ENCODE measurements around the gene RELT.

GRCh38 chr11:73446766-73447165, 70.6 kb downstream of the RELT start:
- TF ChIP-seq CTCF (conservative IDR thresholded peaks at IDR 0.05; ENCODE audit: low read length) (no peak), EZH2phosphoT487 (IDR thresholded peaks at IDR 0.05; ENCODE audit: borderline replicate concordance, low read depth, low read length) (no peak)
